H1 (cell line): ENCODE results near the gene RPS17.

Experiments used
- BRCA1 ChIP-seq: IDR thresholded peaks from 2 replicates; pipeline ENCODE4 v1.6.1; 2012; ENCODE audit warnings: low read depth, low read length, improper control_type of control experiment
- CEBPB ChIP-seq: IDR thresholded peaks from 2 replicates; pipeline ENCODE4 v1.6.1; 2012; ENCODE audit warnings: low read depth, low read length
- JUND ChIP-seq: IDR thresholded peaks from 2 replicates; pipeline ENCODE4 v1.6.1; 2011; ENCODE audit warnings: mild to moderate bottlenecking, improper control_type of control experiment, low read length
- KDM1A ChIP-seq: fragments of 200-600, 300-600 bp; sonication (generic); IDR thresholded peaks from 2 replicates; pipeline ENCODE4 v1.7.1; 2016; ENCODE audit warnings: mild to moderate bottlenecking, low read length, borderline replicate concordance
- POLR2A ChIP-seq, 2 experiments: IDR thresholded peaks; 1 replicate in 1 of 2; 2 replicates in 1 of 2; pipeline ENCODE4 v1.6.1; 2011; ENCODE audit warnings: low read depth in 2 of 2, low read length in 2 of 2, mild to moderate bottlenecking in 2 of 2; ENCODE audit errors: control extremely low read depth in 1 of 2
- TAF1 ChIP-seq: IDR thresholded peaks from 2 replicates; pipeline ENCODE4 v1.6.1; 2011; ENCODE audit warnings: mild to moderate bottlenecking, low read depth, low read length
- TF ChIP-seq, protein P1 (sequence below), 3 experiments: IDR thresholded peaks; 1 replicate in 2 of 3; 2 replicates in 1 of 3; pipeline versions ENCODE4 v1.5.1 to v1.6.1; 2011; ENCODE audit warnings: low read length in 3 of 3, mild to moderate bottlenecking in 3 of 3, inconsistent platforms in 2 of 3, low read depth in 1 of 3, moderate library complexity in 1 of 3; ENCODE audit not compliant: insufficient read depth in 1 of 3; ENCODE audit errors: control extremely low read depth in 1 of 3

DNA sequence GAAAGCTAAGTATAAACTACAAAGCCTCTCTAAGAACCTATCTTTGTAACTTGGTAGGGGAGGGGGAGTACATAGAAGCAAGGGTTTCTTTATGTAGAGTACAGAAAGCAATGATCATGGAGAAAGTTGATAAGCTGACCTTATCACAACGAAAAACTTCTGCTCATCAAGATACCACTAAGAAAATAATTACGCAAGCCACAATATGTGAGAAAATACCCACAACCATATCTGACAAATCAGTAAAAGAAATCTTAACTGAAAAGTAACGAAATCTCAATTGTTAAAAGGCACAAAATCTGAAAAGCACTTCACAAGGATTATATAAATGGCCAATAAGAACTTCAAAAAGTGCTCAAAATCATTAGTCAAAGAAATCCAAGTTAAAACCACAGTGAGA, 35.1 kb upstream of the RPS17 start:
- TF ChIP-seq JUND (no peak), POLR2A (IDR thresholded peaks at IDR 0.05; ENCODE audit: control extremely low read depth in 1 of 2, low read depth in 2 of 2, low read length in 2 of 2) (no peak), TAF1 (no peak), BRCA1 (no peak), KDM1A (no peak), CEBPB (no peak)
- TF ChIP-seq, protein P1, sequence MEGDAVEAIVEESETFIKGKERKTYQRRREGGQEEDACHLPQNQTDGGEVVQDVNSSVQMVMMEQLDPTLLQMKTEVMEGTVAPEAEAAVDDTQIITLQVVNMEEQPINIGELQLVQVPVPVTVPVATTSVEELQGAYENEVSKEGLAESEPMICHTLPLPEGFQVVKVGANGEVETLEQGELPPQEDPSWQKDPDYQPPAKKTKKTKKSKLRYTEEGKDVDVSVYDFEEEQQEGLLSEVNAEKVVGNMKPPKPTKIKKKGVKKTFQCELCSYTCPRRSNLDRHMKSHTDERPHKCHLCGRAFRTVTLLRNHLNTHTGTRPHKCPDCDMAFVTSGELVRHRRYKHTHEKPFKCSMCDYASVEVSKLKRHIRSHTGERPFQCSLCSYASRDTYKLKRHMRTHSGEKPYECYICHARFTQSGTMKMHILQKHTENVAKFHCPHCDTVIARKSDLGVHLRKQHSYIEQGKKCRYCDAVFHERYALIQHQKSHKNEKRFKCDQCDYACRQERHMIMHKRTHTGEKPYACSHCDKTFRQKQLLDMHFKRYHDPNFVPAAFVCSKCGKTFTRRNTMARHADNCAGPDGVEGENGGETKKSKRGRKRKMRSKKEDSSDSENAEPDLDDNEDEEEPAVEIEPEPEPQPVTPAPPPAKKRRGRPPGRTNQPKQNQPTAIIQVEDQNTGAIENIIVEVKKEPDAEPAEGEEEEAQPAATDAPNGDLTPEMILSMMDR (IDR thresholded peaks at IDR 0.05; ENCODE audit: control extremely low read depth in 1 of 3, insufficient read depth in 1 of 3, low read depth in 1 of 3, low read length in 3 of 3) = no peak
